Spleen (tissue), 7 donors: ENCODE data around the gene KCNJ2.

ENCODE experiments used
- POLR2A ChIP-seq, 3 donors: fragments of 450-650 bp; IDR thresholded peaks; one replicate each; pipeline ENCODE4 v1.5.1; 2017; ENCODE audit warnings: antibody characterized with exemption in 3 of 3, mild to moderate bottlenecking in 1 of 3
- POLR2AphosphoS5 ChIP-seq, 3 donors: sonication (generic); formaldehyde crosslinking; IDR thresholded peaks; one replicate each; pipeline ENCODE4 v1.5.1; 2017; ENCODE audit warnings: antibody characterized with exemption in 3 of 3
- TF ChIP-seq, protein P1 (sequence below), 11 experiments: fragments of 200-600 bp in 7 of 11; fragments of 450-650 bp in 4 of 11; sonication (generic) in 4 of 11; IDR thresholded peaks in 8 of 11; conservative IDR thresholded peaks in 3 of 11; 1 replicate in 7 of 11; 2 replicates in 4 of 11; pipeline versions ENCODE4 v1.4.0 to v1.8.0; 2016 to 2021; ENCODE audit warnings: antibody characterized with exemption in 11 of 11, inconsistent platforms in 4 of 11, mild to moderate bottlenecking in 1 of 11
- donor health status: DM: no; HTN: no; CAD: no; lungs with moderate emphysema.
- donor health status: DM: no; HTN: no; CAD: no.
- donor health status: DM: no; HTN: no; CAD: no.

DNA sequence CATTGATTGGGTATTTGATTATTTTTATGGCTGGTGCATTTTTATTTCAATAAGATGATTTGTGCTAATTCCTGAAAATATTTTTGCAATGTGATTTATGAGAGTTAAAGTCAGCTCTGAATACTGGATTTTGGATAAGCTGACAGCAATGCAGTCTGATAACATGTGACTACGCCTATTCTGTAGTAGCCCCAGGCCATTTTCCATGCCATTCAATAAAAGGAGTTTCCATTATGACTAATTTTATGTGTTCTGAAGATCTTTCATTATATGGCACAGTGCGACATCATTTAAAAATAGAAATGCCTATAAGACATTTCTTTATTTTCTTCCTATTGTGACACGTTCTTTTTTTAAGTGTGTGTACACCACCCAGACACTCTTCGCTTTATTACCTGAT lies 46.3 kb downstream of the KCNJ2 start:
- TF ChIP-seq, protein P1, sequence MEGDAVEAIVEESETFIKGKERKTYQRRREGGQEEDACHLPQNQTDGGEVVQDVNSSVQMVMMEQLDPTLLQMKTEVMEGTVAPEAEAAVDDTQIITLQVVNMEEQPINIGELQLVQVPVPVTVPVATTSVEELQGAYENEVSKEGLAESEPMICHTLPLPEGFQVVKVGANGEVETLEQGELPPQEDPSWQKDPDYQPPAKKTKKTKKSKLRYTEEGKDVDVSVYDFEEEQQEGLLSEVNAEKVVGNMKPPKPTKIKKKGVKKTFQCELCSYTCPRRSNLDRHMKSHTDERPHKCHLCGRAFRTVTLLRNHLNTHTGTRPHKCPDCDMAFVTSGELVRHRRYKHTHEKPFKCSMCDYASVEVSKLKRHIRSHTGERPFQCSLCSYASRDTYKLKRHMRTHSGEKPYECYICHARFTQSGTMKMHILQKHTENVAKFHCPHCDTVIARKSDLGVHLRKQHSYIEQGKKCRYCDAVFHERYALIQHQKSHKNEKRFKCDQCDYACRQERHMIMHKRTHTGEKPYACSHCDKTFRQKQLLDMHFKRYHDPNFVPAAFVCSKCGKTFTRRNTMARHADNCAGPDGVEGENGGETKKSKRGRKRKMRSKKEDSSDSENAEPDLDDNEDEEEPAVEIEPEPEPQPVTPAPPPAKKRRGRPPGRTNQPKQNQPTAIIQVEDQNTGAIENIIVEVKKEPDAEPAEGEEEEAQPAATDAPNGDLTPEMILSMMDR (IDR thresholded peaks at IDR 0.05 in 8 of 11, conservative IDR thresholded peaks at IDR 0.05 in 3 of 11) = no peak
- TF ChIP-seq POLR2A (IDR thresholded peaks at IDR 0.05) (no peak), POLR2AphosphoS5 (IDR thresholded peaks at IDR 0.05) (no peak)
